ENCODE measurements around the gene ZNF800. TPM values are rescaled to one million over a fixed set of nuclear protein-coding genes. Genes with fewer than 3 reads are reported as not detected.

Gene ZNF800
- total RNA-seq, 1 donor from 2014 or later = 17.6 TPM

DNA sequence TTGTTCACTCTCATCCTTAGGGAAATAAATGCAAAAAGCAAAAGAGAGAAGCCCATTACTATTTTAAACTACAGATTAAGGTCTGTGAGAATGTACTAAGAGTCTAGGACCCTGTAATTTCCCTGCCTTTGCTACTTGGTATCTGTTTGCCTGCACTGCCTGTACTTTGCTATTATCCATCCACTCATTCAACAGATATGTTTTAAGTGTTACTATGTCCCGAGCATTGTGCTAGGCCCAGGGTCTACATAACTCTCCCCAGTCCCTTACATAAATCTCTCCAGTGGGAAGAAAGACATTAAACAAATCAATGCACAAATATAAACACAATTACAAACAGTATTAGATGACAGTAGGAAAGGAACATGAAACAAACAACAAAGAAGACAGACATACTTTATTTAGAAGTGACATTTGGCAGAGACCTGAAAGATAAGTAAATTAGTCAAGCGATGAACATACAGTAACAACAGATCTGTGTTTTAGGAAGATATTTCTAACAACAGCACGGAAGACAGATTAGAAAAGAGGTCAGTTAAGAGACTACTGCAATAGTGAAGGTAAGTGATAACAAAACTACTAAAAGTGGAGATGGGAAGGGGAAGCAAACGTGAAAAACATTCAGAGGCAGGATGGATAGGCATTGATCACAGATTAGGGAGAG is 30.0 kb downstream of the ZNF800 start:
- ATAC-seq (ENCODE audit: poor library complexity) = peak; percentile 86
- DNase-seq = no peak
- intact Hi-C loops (cut with DNase I) = no loop called here

DNA sequence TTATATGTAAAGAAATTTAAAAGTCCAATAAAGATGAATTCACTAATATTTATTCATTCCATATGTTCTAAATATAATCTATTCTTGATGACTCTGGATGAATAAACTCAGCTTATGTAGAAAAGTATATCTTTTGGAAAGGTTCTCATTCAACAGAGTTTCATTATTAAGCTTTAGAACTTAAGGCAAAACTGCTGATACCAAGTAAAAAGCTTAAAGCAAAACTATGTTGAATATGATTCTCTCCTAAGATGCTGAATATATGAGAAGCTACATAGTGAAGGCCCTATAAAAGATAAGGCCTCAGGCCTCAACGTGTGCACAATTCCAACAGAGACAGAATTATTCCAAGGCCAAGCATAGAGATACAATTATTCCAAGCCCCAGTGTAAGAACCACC is 30.8 kb downstream of the ZNF800 start:
- no peak for ATAC-seq (ENCODE audit: poor library complexity)
- intact Hi-C loops (cut with DNase I) = no loop called here
- no peak for DNase-seq

DNA sequence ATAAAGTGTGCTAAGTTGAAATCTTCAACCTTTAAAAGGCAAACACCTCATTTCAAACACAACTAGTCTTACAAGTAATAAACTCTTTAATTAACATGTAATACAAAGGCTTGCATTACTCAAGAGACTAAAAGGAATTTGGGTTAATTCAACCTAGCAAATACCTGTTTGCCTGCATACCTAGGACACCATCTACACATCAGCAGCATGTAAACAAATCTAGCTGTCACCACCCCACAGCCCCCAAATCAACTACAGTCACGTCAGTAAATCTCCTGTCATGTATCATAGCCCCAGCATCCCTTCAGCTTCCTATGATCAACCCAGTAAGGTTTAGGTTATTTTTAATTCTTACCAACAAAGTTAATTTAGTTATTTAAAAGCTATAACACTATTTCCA is 33.5 kb downstream of the ZNF800 start:
- no peak for ATAC-seq (ENCODE audit: poor library complexity)
- intact Hi-C loops (cut with DNase I) = no loop called here

DNA sequence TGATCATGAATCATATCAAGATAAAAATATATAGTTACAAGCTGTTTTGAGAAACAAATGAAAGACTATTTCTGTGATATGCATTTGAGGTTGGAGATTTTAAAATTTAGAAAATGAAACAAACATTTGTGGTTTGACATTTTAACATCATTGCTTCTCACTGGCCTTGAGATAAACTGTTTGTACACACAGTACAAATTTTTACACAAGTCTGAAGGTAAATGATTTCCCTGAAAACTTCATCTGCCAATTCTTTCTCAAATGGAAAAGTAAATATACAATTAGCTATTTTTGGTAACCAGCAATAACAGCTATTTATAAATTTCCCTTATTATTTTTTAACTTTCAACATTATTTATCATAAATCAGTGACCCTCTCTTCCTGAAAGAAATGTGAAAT is 38.6 kb downstream of the ZNF800 start:
- intact Hi-C loops (cut with DNase I) = no loop called here
- ATAC-seq (ENCODE audit: poor library complexity) = no peak
- DNase-seq = no peak

More for the DNA sequence above, 33.5 kb downstream of the ZNF800 start:
- no peak for DNase-seq

DNA sequence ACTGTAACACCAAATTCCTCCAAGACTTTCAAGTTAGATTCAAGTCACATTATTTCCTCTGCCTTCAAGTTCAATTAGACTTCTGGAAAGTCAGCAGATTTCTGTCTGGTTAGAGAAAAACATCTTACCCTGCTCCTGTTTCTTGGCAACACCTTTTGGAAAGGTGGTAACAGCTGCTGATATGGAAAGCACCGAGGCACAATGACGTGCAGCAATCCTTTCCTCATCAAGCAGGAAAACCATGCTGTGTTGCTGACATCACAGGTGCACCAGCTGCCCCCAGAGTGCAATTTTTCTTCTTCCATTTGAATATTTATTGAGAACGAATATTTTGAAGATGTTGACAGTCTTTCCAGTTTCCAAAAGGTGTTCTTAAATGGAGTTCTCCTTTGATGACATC is 41.9 kb downstream of the ZNF800 start:
- intact Hi-C loops (cut with DNase I) = no loop called here
- no peak for ATAC-seq (ENCODE audit: poor library complexity)
- no peak for DNase-seq

DNA sequence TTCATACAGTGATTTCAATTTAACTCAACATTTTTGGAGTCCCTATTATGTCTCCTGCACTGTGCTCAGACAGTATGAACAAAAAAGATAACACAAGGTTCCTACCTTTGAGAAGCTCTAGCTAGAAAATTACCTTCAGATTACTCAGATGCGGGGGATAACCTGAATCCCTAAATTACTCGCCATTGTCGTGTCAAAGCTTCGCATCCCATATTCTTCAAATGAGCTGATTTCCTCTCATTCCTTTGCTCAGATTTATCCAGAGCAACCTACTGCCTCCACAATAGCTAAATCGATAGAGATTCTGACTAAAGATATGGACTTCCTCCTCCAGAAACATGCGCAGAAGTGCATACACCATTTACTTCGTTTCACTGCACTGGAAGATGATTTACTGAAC is 42.6 kb downstream of the ZNF800 start:
- DNase-seq (no peak), ATAC-seq (ENCODE audit: poor library complexity) (no peak)
- intact Hi-C loops (cut with DNase I) = no loop called here

DNA sequence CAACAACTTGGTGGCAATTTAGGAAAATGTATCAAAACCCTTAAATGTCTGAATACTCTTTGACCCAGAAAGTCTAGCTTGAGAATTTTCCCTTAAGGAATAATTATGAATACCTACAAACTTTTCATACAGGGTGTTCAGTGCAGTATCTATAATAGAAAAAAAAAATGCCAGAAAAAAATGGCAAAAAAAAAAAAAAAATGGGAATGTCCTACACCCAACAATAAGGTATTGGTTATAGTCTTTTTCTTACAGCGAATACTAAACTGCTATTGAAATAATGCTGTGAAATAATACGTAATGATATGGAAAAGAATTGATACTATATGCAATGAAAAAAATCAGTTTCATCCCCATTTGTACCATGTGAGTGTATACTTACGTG is 44.3 kb downstream of the ZNF800 start:
- DNase-seq (no peak), ATAC-seq (ENCODE audit: poor library complexity) (no peak)
- intact Hi-C loops (cut with DNase I) = no loop called here

DNA sequence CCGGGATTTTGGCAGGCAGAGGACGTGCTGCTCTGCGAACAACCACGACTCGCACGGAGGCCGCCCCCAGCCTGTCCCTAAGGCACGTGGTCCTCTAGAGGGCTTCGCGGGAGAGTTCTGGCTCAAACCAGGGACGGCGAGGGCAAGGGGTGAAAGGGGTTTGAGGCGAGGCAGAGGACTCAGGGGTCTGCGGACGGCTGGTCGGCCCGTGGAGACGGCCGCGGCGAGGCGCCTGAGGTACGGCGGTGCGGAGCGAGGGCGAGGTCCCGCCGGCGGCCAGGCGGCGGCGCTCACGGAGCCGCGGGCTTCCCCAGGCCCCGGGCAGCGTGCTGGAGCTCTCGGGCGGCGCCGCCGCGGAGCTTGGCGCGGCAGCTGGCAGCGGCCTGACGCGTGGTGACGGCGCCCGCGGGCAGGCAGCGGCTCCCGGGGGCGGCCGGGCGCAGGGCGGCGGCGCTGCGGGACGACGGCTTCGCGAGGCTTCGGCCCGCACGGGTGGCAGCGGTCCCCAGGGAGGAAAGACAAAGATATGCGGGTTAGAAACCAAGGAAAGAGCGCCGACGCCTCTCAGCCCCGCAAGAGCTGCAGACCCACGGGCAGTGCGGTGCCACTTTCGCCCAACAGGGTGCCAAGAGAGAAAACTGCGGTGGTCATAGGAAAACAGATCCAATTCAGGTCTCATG is 44.8 kb downstream of the ZNF800 start:
- ATAC-seq (ENCODE audit: poor library complexity) = peak; percentile 99
- intact Hi-C loops (cut with DNase I) = no loop called here
- peak; percentile 80 for DNase-seq

DNA sequence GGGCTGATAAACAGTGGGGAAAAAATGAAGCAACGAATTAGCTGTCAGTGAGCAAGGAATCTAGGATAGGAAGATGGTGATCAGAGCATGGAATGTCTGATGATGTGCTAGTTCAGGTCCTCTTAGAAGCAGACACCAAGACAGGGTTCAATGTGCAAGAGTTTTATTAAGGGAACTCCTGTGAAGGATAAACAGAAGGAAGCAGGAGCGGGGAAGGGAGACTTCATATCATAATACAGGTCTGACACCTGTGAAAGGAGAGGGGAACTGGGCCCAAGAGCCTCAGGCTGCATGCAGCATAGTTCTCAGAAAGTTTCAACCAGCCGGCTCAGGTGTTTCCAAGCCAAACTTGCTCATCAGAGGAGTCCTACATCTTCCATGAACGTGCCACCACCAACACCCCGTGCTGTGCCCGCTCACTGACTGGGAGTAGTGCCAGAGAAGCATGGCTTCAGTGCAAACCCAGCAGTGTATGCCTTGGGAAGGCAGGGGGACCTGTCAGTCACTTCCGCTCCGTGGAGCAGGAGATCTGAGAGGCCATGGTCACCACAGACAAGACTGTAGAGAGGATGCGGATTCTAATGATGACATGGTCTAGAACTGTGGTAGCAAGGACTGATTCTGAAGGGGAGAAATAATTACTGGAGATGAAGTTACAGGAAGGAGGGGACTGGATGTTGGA is 45.8 kb downstream of the ZNF800 start:
- no peak for DNase-seq
- ATAC-seq (ENCODE audit: poor library complexity) = no peak
- intact Hi-C loops (cut with DNase I) = no loop called here

DNA sequence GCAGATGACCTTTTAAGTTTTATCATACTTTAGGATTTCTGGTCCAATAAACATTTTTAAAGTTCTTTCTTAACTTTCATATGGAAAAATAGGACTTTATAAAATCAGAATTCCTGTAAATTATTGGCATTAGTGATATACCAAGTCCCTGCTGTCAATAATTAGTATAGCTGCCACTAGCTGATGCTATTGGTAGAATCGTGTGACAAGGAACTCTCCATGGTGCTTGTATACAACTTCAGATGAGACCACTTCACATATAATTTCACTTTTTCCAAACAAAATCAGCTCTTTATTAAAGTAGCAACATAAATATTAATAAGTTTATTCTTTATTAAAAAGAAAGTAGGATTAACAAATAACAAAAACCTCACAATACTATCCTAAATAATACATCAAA is 49.9 kb downstream of the ZNF800 start:
- ATAC-seq (ENCODE audit: poor library complexity) = no peak
- intact Hi-C loops (cut with DNase I) = no loop called here
- no peak for DNase-seq

DNA sequence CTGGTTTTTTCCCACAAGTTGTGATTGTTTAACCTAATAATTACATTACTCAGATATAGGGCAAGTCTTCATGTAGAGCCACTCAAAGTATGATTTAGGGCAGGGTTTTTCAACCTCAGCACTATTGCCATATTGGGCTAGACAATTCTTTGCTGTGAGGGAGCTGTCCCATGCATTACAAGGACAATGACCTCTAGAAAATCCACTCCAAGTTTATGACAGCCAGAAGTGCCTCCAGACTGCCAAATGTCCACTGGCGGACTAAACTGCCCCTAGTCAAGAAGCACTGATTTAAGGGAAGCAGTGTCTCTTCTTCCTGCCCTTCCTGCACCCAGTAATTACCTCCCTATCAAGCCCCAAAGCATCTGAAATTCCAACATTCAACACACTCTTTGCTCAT is 54.4 kb downstream of the ZNF800 start:
- ATAC-seq (ENCODE audit: poor library complexity) = peak; percentile 84
- intact Hi-C loops (cut with DNase I) = no loop called here

DNA sequence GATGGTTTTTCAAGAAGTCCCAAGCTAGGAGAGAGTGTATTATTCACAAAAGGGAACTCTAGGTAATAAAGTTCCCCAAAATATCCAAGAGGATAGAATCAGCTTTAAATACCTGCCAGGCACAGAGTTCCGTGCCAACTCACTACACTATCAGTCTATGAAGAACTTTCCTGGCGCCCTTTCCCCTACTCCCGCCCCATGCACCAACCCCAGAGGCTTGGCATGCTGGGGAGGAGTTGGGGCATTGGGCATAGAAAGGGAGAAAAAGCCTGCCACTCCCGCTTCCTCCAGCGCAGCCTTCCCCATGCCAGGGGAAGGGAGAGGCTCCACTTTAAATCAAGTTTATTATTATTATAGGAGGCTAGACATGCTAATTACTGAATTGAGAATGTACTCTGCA is 54.9 kb downstream of the ZNF800 start:
- DNase-seq (peak; percentile 45), ATAC-seq (ENCODE audit: poor library complexity) (peak; percentile 97)
- intact Hi-C loops (cut with DNase I) = no loop called here

More for the DNA sequence above, 54.4 kb downstream of the ZNF800 start:
- no peak for DNase-seq

DNA sequence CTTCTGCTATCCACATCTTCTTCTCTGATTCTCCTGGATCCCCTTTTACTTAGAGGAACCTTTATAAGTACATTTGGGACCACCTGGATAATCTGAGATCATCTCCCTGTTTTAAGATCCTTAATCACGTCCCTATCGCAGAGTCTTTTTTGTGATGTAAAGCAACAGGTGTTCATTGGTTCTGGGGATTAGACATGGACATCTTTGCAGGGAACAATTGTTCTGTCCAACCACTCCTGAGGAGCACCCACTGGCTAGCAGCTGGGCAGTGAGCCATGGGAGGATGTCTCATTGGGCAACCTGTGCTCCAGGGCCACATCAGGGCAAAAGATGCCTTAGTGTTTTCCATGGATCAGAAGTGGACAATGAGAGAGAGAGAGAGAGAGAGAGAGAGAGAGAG is 56.0 kb downstream of the ZNF800 start:
- no peak for DNase-seq
- intact Hi-C loops (cut with DNase I) = no loop called here
- no peak for ATAC-seq (ENCODE audit: poor library complexity)

DNA sequence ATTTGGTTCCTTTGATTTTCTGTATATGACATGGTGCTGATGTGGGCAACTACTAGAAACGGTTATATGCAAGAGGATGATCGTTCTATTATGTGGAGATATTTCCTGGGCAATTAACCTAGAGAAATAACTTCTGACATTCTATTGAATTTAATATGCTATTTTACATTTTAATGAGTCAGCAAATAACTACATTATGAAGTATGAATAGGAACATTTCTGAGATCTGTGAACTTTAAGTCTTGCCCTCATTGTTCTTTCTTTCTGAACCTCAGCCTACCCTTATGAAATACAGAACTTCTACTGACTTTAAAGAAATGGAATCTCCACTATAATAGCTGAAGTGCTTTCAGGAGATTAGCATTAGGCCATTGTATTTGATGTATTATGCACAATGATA is 59.6 kb downstream of the ZNF800 start:
- no peak for ATAC-seq (ENCODE audit: poor library complexity)
- DNase-seq = no peak
- intact Hi-C loops (cut with DNase I) = no loop called here

DNA sequence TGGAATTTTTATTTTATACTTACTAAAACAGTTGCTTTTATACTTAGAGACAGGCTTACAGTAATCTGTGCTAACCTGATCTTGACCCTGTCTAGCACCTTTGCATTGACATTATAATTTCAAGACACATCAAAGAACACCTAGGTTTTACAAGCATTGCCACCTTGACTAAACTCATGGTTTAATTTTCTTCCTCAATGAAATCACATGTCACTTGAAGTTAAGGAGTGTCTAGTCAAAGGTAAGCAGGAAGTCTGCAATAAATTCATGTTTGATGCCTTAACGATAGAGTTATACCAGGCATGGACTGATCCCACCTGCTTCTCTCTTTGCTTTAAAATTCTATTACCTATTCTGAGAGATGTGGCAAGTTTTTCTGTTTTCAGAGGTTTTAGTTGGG is 62.4 kb downstream of the ZNF800 start:
- ATAC-seq (ENCODE audit: poor library complexity) (no peak), DNase-seq (no peak)
- intact Hi-C loops (cut with DNase I) = no loop called here

DNA sequence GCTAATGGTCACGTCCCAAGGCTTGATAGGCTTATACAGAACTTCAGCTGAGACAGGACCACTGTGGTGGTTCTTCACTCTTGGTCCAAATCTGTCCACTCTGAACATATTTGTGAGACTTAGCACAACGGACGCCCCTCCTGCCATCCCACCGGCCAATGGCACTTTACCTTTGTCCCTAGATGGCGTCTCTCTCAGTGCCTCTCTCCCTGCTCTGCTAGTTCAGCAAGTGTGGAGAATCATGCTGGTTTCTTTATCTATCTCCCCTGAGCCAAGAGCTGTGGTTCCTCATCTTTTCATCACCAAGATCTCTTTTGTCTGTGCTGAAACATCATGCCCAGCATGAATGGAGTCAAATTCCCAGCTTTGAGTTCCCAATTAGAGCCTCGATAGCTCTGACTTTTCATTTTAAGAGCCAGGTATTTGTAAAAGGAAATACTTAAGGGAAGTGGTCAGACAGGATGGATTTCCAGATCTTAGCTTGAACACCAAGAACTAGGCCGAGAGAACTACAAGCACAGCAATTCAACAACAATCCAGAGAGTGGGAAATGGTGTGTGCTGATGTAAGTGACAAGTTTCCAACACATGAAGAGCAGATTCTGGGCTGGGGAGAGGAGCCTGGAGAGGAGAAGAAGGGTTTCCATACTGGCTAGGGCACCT is 69.5 kb downstream of the ZNF800 start:
- intact Hi-C loops (cut with DNase I) = no loop called here
- ATAC-seq (ENCODE audit: poor library complexity) = no peak
- no peak for DNase-seq

DNA sequence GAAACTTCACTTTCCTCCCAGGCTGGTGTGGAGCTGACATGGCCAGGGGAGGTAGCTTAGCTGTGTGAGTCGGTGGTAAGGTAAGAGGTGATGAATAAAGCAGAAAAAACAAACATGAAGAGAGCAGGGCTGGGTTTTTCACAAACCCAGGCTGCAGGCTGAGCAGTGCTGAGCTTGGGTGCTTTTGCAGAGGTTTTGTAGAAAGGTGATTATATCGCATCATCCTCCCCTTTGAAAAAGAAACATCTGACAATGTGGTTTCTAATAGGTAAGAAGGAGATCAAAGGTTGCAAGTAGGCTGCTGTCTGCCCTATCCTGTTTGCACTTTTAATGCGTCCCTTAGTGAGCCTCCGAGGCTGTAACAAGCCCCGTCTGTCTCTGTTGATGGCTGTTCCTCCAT is 70.2 kb downstream of the ZNF800 start:
- ATAC-seq (ENCODE audit: poor library complexity) = no peak
- intact Hi-C loops (cut with DNase I) = no loop called here

DNA sequence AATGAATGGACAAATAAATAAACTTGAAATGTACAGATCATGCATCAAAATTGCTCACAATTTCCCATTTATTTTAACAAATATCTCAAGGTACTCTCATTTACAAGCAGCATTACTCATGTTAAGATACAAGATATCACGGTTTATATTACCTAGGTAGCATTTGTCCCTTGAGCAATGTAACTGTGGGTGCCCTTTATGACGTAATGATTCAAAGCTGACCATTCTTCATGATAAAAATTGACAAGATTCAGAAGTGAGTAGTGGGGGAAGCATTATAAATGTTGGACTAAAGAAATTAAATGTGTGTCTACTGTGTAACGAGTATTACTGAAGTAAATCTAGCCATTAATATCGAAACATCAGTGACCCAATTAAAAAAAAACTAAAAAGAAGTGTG is 71.5 kb downstream of the ZNF800 start:
- DNase-seq (no peak), ATAC-seq (ENCODE audit: poor library complexity) (no peak)
- intact Hi-C loops (cut with DNase I) = no loop called here

More for the DNA sequence above, 70.2 kb downstream of the ZNF800 start:
- no peak for DNase-seq

Measured in Right ventricle myocardium superior (tissue), 1 donor.